Measurements from ENCODE around the gene TMEM154.

Gene TMEM154

DNA sequence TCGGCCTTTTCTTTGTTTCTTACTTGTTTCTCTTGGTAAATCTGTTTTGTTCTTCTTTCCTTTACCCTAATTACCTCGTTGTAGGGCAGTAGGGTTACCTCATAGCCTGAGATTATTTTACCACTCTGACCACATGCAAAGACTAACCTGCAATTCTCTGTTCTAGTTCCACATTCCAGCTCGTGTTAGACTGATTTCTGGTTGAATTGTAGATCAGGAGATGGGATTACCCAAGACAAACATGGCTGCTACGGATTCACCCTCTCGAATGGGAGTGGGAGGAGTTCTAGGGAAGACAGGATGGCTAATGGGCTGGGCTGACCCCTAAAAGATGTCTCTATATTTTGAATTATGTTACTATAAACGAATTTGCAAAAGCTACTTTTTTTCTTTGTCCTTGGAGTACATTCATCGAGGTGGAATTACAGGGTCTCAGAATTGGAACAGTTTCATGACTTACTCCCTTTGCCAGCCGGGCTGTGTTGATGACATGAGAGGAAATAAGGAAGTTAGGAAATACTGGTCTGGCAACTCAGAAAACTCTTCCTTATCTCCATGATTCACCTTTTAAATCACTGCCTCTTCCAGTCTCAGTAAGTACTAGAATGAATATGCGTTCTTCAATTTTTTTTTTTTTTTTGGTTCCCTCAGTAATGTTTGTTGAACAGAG is 107.2 kb downstream of the TMEM154 start:
- 0 out of 22 replicates have a peak overlapping the region, but pooled peaks of 1 of the 11 experiments have one; percentile 9 for H3K4me2 ChIP-seq
- no peaks in the 10 kb centered on the region for H3K27me3 ChIP-seq
- 0 out of 22 replicates have a peak, but pooled peaks cover 0 to 4% (median 0%) of the 10 kb centered on the region in 11 experiments for H3K9me3 ChIP-seq (replicated peaks in 1 of 11)
- no peaks in the 10 kb centered on the region for H4K20me1 ChIP-seq
- H3K4me3 ChIP-seq: no peak overlapping the region
- no peak overlapping the region for H3K9ac ChIP-seq
- no peaks in the 10 kb centered on the region for H3K36me3 ChIP-seq
- no peak overlapping the region for H3K27ac ChIP-seq
- no peak for TF ChIP-seq Cebpa-rat (IDR thresholded peaks at IDR 0.05)
- H3K4me1 ChIP-seq: peaks cover 0 to 11% (median 0%) of the 10 kb centered on the region in 10 experiments; a peak in 7 of 20 replicates

DNA sequence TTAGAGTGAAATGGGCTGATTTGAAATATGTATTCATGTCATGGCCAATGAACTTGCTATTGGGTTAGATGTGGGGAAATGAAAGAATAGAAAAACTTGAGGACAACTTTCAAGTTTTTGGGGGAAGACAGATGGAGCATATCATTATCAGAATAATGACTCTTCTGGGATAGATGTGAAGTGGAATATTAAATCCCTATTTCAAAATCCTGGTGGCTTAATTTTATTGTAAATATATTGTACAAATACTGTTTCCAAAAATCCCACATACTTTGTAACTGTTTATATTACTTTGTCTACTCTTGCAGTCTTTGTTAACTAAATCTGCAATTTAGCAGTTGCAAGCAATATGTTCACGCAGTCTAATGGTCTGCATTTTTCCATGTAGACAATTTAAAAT is 108.0 kb downstream of the TMEM154 start:
- no peak overlapping the region for H3K4me2 ChIP-seq

GRCh38 chr4:152571296-152571695 is 108.5 kb downstream of the TMEM154 start:
- no peak overlapping the region for H3K27ac ChIP-seq
- H3K36me3 ChIP-seq: no peaks in the 10 kb centered on the region
- H4K20me1 ChIP-seq: no peaks in the 10 kb centered on the region
- peaks cover 0 to 11% (median 0%) of the 10 kb centered on the region in 10 experiments; a peak in 7 of 20 replicates for H3K4me1 ChIP-seq
- H3K4me2 ChIP-seq: no peak overlapping the region
- TF ChIP-seq Cebpa-rat (IDR thresholded peaks at IDR 0.05): no peak
- 0 out of 22 replicates have a peak, but pooled peaks cover 0 to 4% (median 0%) of the 10 kb centered on the region in 11 experiments for H3K9me3 ChIP-seq (replicated peaks in 1 of 11)
- no peaks in the 10 kb centered on the region for H3K27me3 ChIP-seq
- no peak overlapping the region for H3K9ac ChIP-seq
- no peak overlapping the region for H3K4me3 ChIP-seq

More for the DNA sequence above, 108.0 kb downstream of the TMEM154 start:
- Histone ChIP-seq H3K4me1 (peaks cover 0 to 11% (median 0%) of the 10 kb centered on the region in 10 experiments; a peak in 7 of 20 replicates), H4K20me1 (no peaks in the 10 kb centered on the region), H3K9ac (no peak overlapping the region), H3K9me3 (replicated peaks in 1 of 11) (0 out of 22 replicates have a peak, but pooled peaks cover 0 to 4% (median 0%) of the 10 kb centered on the region in 11 experiments), H3K27ac (no peak overlapping the region), H3K4me3 (no peak overlapping the region), H3K27me3 (no peaks in the 10 kb centered on the region), H3K36me3 (no peaks in the 10 kb centered on the region)
- TF ChIP-seq Cebpa-rat (IDR thresholded peaks at IDR 0.05): no peak

All from BLaER1 treated with 17β-estradiol and CSF1 and Interleukin-3, amounts not matched to agents 10 nM and 100 nM (cell line).